MM.1S (cell line): ENCODE measurements around the gene EPN2.

Experiments
- EZH2 ChIP-seq: fragments of 300-600 bp; sonication (generic); optimal IDR thresholded peaks from 2 replicates; pipeline ENCODE3; 2017; ENCODE audit warnings: low read depth, mild to moderate bottlenecking, antibody characterized with exemption, low read length, mixed read lengths
- EZH2phosphoT487 ChIP-seq: fragments of 300-600 bp; sonication (generic); IDR thresholded peaks from 2 replicates; pipeline ENCODE4 v1.6.1; 2018; ENCODE audit warnings: antibody characterized with exemption, low read length
- TF ChIP-seq, protein P1 (sequence below): fragments of 300-600 bp; sonication (generic); IDR thresholded peaks from 2 replicates; pipeline ENCODE4 v1.5.1; 2016; ENCODE audit warnings: antibody characterized with exemption, low read length, mixed read lengths

DNA sequence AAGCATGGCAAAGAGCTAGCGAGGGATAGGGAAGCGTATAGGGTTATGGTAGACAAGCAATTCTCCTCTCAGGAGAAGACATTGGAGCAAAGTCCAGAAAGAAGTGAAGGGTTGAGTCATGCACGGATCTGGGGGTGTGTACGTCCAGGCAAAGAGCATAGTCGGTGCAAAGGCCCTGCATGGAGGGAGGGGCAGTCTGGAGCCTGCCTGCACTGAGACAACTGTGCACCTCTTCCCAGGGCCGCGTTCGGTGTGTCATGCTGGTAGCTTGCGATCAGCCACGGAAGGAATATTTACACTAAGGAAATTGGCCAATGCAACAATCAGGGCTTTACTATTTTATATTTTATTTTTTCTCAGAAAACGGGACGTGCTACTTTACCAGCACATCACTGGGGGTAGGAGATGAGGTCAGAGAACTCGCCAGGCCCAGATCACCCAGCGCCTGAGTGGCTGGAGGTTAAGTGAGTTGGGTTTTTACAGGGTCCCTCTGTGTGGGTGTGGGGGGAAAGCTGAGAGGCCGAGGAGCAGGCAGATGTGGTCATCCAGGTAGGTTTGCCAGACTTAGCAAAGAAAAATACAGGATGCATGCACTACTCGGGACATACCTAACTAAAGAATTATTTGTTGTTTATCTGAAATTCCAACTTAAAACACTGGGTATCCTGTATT, 132.1 kb downstream of the EPN2 start:
- TF ChIP-seq, protein P1, sequence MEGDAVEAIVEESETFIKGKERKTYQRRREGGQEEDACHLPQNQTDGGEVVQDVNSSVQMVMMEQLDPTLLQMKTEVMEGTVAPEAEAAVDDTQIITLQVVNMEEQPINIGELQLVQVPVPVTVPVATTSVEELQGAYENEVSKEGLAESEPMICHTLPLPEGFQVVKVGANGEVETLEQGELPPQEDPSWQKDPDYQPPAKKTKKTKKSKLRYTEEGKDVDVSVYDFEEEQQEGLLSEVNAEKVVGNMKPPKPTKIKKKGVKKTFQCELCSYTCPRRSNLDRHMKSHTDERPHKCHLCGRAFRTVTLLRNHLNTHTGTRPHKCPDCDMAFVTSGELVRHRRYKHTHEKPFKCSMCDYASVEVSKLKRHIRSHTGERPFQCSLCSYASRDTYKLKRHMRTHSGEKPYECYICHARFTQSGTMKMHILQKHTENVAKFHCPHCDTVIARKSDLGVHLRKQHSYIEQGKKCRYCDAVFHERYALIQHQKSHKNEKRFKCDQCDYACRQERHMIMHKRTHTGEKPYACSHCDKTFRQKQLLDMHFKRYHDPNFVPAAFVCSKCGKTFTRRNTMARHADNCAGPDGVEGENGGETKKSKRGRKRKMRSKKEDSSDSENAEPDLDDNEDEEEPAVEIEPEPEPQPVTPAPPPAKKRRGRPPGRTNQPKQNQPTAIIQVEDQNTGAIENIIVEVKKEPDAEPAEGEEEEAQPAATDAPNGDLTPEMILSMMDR: no peak
- TF ChIP-seq EZH2 (no peak), EZH2phosphoT487 (no peak)
